Stimulated activated CD4-positive, alpha-beta T cell treated with anti-CD3 and anti-CD28 coated beads, Interleukin-2, amount 100 ng/mL, for 48 hours (primary cell): Measurements from ENCODE around the gene PLEKHG2.

Experiments used
- DNase-seq, 2 donors: peaks; one replicate each; pipeline ENCODE4 v3.0.0-alpha.2; 2020

PLEKHG2 gene

DNA sequence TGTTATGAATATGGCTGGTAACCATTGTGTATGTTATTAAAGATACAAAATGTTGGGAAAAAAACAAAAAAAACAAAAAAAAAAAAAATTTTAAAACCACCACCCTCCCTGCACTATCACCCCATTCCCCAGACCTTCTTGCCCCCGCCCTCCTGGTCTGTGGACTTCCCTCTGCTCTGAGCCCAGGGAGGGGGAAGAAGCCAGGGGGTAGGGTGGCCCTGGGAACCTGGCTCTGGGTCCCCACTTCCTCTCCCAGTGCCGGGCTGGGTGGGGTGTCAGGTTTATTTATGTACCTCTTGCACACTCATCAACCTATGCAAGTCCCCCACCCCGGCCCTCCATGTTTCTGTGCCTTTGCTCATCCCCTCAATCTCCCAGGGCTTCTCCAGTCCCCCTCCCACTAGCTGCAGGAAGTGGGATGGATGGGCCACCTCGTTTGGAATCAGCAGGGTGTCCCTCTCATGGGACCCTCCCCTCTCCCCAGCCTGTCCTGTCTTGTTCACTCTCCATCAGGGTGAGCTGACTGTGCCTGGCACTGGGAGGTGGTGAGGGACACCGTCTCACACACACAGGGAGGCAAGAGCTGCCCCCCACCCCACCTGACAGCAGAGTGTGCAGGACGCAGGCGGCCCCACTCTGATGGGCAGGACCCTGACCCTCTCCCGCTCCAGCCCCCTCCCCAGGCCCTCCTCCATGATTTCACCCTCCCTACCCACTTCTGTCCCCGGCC lies 27.5 kb upstream of the PLEKHG2 start:
- no peak for DNase-seq

DNA sequence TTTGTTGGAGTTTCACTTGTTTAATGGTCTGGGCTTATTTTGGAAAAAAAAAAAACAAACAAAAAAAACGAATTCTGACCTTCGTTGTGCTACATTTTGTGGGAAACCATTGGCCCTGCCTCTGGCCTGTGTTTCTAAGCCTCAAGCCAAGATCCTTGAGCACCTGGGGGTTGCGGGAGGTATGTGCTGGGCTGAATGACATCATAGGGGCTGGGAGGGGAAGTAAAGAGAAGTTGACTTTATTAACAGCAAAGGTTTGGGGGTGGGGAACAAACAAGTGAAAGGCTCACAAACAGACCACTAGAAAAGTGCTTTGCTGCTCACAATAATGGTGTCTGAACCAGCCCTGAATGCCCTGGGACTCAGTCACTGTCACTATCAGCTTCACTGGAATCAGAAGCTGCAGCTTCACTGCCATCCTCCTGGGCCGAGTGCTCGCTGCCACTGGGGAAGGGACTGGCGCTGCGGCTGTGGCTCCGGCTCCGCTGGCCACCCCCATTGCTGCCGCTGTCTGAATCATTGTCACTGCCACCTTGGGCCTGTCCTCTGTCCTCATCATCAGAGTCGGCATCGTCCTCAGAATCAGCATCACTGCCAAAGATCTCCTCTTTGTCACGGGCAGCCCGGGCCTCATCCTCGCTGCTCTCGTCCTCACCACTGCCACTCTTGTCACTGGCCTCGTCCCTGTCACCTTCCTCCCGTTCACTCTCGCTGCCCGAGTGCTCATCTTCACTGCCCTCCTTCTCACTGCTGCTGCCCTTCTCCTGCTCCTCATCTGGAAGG lies 26.6 kb upstream of the PLEKHG2 start:
- DNase-seq: no peak

DNA sequence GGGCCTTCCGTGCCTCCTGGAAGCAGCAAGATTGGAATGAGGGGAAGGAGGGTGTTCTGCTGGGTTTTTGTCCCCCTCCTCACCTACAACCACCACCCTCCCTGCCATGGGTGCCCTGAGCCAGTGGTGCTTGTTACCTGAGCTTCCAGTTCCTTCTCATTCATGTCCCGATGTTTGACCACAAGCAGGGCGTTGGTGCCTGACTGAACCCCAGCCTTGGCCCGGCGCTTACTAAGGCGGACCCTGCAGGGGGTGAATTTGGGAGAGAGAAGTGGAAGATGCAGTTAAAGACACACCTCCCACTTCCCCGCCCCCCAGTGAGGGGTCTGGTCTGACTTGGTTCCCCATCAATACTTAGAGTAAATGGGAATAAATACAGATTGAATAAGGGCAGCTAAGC lies 25.9 kb upstream of the PLEKHG2 start:
- no peak for DNase-seq

DNA sequence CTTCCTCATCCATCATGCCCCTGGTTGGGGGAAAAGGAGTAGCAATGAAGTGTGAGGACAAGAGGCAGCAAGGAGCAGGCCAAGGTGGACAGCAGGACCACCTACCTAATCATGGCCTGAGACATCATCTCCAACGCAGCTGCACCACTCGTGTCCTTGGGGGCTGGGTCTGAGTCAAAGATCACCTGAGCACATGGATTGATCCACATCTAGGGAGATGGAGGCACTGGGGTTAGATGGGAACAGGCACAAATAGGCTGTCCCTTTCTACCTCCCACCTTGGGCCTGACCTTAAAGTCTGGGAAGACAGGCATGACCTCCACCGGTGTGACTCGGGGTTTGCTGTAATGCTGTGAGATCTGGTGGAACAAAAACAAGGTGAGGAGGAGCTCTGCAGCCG lies 23.8 kb upstream of the PLEKHG2 start:
- DNase-seq: no peak

DNA sequence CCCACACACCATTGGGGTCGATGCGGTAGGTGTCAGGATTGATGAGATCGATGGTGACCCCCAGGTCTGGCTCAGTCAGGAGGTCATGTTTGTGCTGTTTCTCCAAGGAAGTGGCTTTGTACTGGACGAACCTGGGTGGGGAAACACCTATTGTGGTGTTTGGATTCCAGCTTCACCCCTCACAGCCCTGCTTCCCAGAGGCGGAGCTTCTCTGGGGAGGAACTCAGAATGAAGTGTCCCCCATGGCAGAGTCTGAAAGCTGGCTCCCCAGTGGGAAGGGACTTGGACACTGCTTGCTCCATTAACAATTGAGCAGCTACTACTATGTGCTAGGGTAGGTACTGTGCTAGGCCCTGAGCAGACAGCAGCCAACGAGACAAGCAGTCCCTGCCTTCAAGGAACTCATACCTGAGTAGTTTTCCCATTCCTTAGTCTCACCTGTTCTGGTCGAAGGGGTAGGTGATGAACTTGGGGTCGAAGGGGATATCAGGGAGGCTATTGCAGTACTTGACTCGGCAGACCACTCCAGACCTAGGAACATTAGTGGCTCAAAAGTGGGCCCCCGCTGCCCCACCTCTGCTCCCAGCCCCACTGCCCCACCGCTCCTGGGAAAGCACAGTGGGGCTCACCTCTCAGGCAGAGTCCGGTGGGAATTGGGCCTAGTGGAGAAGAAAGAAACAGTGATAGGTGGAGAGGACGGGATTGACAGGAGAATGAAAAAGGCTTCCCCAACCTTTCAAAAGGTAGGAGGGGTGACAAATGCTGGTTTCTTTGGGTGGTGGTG lies 22.6 kb upstream of the PLEKHG2 start:
- no peak for DNase-seq

GRCh38 chr19:39390451-39390750 lies 22.1 kb upstream of the PLEKHG2 start:
- DNase-seq: peak in 1 of 2 donors; percentile 73

- peak; percentile 85 to 91 for DNase-seq
Measured at GRCh38 chr19:39390751-39391437, 21.6 kb upstream of the PLEKHG2 start, which contains the start of the genes MED29 and PAF1. TSS of gene MED29 (plus strand) at chr19:39391378. CDS start at chr19:39391423, 45 bp downstream. TSS of gene PAF1 (minus strand) at chr19:39391106. CDS start at chr19:39390864, 242 bp downstream.

DNA sequence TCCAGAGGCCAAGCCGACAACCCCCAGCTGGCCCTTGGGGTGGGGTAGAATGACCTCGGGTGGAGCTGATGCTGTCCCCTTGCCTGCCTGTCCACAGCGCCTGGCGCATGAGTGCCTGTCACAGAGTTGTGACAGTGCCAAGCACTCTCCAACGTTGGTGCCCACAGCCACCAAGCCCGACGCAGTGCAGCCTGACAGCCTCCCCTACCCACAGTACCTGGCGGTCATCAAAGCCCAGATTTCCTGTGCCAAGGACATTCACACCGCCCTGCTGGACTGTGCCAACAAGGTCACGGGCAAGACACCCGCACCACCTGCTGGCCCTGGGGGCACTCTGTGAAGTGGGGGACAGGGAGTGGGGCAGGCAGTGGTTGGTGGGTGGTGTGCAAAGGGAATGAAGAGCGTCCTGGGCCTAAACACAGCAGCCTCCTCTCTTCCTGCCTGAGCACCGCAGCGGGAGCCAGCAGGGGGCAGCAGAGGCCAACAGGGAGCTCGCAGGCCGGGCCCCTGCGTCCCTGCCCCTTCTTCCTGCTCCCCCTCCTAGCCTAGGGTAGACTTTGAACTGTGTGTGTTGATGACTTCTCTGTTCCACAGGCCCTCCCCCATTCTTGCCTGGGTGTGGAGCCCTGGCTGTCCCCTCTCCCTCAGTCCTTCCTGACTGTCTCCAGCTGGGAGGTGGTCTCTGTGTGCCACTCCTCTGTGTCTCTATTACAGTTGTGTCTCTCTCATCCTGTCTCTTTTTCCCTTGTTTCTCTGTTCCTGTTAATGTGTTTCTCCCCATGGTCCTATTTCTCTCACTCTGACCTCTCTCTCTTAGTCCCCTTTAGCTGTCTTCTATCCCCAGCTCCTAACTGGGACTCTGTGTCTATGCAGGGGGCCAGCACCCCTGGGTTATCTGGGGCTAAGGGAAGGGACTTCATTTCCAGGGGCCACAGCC lies 14.8 kb upstream of the PLEKHG2 start:
- peak; percentile 96 for DNase-seq

DNA sequence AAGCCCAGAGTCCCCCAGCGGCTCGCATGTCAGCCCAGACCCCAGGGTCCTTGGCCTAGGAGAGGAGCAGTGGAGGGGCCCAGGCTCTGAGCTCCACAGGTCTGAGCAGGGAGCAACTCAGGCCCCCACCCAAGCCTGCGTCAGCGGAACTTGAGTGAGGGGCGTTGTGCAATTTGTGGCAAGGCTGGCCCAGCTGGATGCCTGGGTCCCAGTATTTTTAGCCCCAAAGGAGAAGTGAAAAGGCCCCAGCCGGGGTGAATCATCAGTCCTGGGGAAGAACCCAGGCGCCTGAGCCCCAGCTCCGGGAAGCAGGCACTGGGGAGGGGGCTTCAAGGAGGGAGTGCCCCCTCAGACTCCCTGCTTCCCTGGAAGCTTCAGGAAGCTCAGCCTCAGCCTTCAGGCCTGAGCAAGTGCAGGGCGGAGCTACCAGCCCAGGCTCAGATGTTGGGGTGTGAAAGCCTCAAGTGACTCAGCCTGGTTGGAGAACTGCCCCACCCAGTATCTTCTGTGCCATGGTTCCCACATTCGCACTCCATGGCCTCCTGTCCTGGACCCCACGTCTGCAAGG lies 14.1 kb upstream of the PLEKHG2 start:
- DNase-seq: no peak

- DNase-seq: no peak
Measured at GRCh38 chr19:39399668-39400050, 12.8 kb upstream of the PLEKHG2 start.

DNA sequence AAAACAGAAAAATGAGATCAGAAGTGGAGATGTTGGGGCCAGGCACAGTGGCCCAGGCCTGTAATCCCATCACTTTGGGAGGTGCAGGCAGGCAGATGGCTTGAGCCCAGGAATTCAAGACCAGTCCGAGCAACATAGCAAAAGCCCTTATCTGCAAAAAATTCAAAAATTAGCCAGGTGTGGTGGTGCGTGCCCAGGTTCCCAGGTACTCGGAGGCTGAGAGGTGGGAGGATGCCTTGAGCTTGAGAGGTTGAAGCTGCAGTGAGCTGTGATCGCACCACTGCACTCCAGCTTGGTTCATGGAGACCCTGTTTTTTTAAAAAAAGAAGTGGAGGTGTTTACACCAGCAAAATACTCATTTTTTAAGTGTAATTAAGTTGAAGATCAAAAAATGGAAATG lies 12.4 kb upstream of the PLEKHG2 start:
- no peak for DNase-seq

GRCh38 chr19:39401070-39401548 lies 11.4 kb upstream of the PLEKHG2 start:
- no peak for DNase-seq

GRCh38 chr19:39401549-39402345 lies 10.7 kb upstream of the PLEKHG2 start:
- DNase-seq: peak; percentile 66 to 71

DNA sequence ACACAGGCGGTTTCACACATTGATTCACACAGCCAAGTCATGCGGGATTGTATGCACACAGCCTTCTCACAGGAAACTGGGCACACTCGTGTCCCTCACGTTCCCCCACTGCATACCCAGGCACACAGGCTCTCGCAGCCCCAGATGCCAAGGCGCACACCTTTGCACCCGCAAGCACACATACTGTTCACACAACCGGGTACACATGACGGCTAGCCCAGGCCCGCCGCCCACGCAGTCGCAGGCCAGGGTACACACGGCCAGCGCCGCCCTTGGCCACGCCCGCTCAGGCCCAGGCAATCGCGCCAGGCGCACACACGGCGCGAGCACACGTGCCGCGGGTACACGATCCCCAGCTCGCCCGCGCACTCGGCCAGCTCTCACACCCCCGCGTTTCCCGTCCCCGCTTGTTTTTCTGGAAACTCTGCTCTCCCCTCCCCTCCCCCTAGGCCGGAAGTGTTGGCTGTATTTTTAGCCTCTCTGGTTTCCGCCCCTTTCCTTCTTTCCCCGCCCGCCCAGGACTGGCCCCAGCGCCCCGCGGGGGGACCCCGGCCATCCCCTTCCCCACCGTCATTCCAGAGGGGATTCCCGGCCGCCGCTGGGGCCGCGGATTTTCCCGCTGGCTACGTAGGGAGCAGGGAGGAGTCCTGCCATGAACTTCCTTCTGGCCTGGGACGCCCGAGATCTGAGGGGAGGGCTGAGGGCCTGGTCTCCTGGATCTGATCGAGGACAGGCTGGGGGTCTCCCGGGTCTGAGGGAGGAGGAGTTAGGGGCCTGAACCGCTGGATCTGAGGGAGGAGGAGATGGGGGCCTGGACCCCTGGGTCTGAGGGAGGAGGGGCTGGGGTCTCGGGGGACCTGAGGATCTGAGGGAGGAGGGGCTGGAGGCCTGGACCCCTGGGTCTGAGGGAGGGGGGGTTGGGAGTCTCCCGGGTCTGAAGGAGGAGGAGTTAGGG lies 9.8 kb upstream of the PLEKHG2 start:
- DNase-seq: peak; percentile 79 to 84

GRCh38 chr19:39403331-39404312 lies 8.8 kb upstream of the PLEKHG2 start:
- peak; percentile 91 to 94 for DNase-seq

DNA sequence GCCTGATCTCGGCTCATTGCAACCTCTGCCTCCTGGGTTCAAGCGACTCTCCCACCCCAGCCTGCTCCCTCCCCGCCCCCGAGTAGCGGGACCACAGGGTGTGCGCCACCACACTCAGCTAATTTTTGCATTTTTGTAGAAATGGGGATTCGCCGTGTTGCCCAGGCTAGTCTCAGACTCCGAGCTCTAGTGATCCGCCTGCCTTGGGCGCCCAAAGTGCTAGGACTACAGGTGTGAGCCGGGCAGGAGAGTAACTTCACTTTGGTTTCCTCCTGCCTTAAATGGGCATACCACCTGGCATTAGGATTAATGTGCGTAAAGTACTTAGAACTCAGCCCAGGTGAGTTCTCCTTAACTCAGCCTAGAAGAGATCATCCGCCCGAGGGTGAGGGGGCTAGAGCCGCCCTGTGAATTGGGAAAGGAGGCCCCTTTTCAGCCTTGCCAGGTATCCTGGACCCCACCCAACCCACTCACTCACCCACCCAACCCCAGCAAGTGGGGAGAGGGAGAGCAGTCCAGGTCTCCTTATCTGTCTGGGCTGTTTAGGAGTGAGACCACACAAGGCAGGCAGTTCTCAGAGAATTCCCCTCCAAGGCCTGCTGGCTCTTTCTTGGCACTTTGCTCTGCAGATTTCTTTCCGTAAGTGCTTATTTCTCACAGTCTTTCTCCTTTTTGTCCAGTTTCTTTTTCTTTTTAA lies 7.1 kb upstream of the PLEKHG2 start:
- DNase-seq: no peak

GRCh38 chr19:39405958-39406655 lies 6.4 kb upstream of the PLEKHG2 start:
- DNase-seq: peak; percentile 71 to 77
